Measurements from ENCODE around the gene UBXN6.

- TF ChIP-seq POLR2A (IDR thresholded peaks at IDR 0.05; ENCODE audit: low read length) (no peak), CHD2 (IDR thresholded peaks at IDR 0.05; ENCODE audit: low read length, partially characterized antibody) (no peak), CTCF (IDR thresholded peaks at IDR 0.05) (no peak), ESRRA (IDR thresholded peaks at IDR 0.05; ENCODE audit: borderline replicate concordance, low read length) (no peak), BCL3 (IDR thresholded peaks at IDR 0.05) (no peak)
Observed at GRCh38 chr19:4409123-4409933, 48.3 kb downstream of the UBXN6 start.
